GM23248 (cell line): ENCODE data around the gene SLC49A4. TPM values are rescaled to one million over a fixed set of nuclear protein-coding genes. Genes with fewer than 3 reads are reported as not detected.

Experiments
- DNase-seq: peaks from one replicate; pipeline ENCODE4 v3.0.0-alpha.2; 2015
- H2AFZ ChIP-seq: fragments of 200-600 bp; sonication (generic); 2 replicates; pipeline ENCODE4 v1.6.1; 2016; ENCODE audit warnings: antibody characterized with exemption
- H3F3A ChIP-seq: fragments of 200-600 bp; sonication (generic); 2 replicates; pipeline ENCODE4 v1.6.1; 2016; ENCODE audit warnings: mild to moderate bottlenecking, antibody characterized with exemption, mixed run types; ENCODE audit not compliant: insufficient read depth
- H3K27ac ChIP-seq: fragments of 200-600 bp; sonication (generic); 2 replicates; pipeline ENCODE4 v1.5.1; 2016; ENCODE audit warnings: mild to moderate bottlenecking
- H3K27me3 ChIP-seq: fragments of 200-600 bp; sonication (generic); replicated peaks from 2 replicates; pipeline ENCODE4 v1.6.1; 2016; ENCODE audit warnings: mild to moderate bottlenecking; ENCODE audit not compliant: insufficient read depth
- H3K36me3 ChIP-seq: fragments of 200-600 bp; sonication (generic); 2 replicates; pipeline ENCODE4 v1.6.1; 2016; ENCODE audit warnings: low read depth, mild to moderate bottlenecking
- H3K4me1 ChIP-seq: fragments of 200-600 bp; sonication (generic); 2 replicates; pipeline ENCODE4 v1.6.1; 2016; ENCODE audit warnings: mild to moderate bottlenecking; ENCODE audit not compliant: insufficient read depth
- H3K4me2 ChIP-seq: fragments of 200-600 bp; sonication (generic); one replicate; pipeline ENCODE4 v1.6.1; 2016; ENCODE audit warnings: mild to moderate bottlenecking; ENCODE audit not compliant: unreplicated experiment
- H3K4me3 ChIP-seq: fragments of 200-600 bp; sonication (generic); 2 replicates; pipeline ENCODE4 v1.5.1; 2016; ENCODE audit warnings: mild to moderate bottlenecking
- H3K79me2 ChIP-seq: fragments of 200-600 bp; sonication (generic); 2 replicates; pipeline ENCODE4 v1.6.1; 2016; ENCODE audit warnings: mild to moderate bottlenecking; ENCODE audit not compliant: insufficient read depth
- H3K9ac ChIP-seq: fragments of 200-600 bp; sonication (generic); 2 replicates; pipeline ENCODE4 v1.6.1; 2016; ENCODE audit warnings: mild to moderate bottlenecking
- H3K9me2 ChIP-seq: fragments of 200-600 bp; sonication (generic); 2 replicates; pipeline ENCODE4 v1.6.1; 2016; ENCODE audit warnings: mixed run types, mild to moderate bottlenecking, moderate library complexity; ENCODE audit not compliant: insufficient read depth
- H3K9me3 ChIP-seq: fragments of 200-600 bp; sonication (generic); one replicate; pipeline ENCODE4 v1.6.1; 2017; ENCODE audit warnings: low read depth
- H4K20me1 ChIP-seq: fragments of 200-600 bp; sonication (generic); 2 replicates; pipeline ENCODE4 v1.6.0; 2016; ENCODE audit not compliant: insufficient read depth
- EZH2 ChIP-seq: fragments of 200-600 bp; sonication (generic); IDR thresholded peaks from 2 replicates; pipeline ENCODE4 v1.6.1; 2018; ENCODE audit warnings: antibody characterized with exemption, mild to moderate bottlenecking; ENCODE audit not compliant: insufficient read depth, poor library complexity, severe bottlenecking
- EZH2phosphoT487 ChIP-seq: fragments of 200-600 bp; sonication (generic); IDR thresholded peaks from 2 replicates; pipeline ENCODE4 v1.6.1; 2018; ENCODE audit warnings: antibody characterized with exemption, moderate library complexity, mild to moderate bottlenecking, low read depth; ENCODE audit not compliant: insufficient read depth
- WGBS, 2 experiments: methylation state at CpG; one replicate each; pipeline ENCODE4 v1.1.6; 2015 to 2017; ENCODE audit warnings: low lambda C conversion rate in 2 of 2, low coverage in 1 of 2; ENCODE audit errors: missing lambda C conversion rate in 2 of 2; 5-methylcytosine and 5-hydroxymethylcytosine counted together
- in situ Hi-C: fragments of 300-500 bp; cut with MboI; formaldehyde crosslinking; loops from 2 replicates; pipeline ENCODE4 v1.15.0; 2020
- polyA plus RNA-seq: library from polyadenylated mRNA; unstranded; fragments of >200 nt; fragmentation: Nextera tagmentation; extraction: Ambion mirVana; gene quantifications from 2 replicates; pipeline ENCODE4 v1.2.1, GENCODE V29; 2016
- total RNA-seq: library from RNA; depleted of rRNA; stranded (reverse); fragments of >200 nt; shearing (Covaris generic); gene quantifications from 2 replicates; pipeline ENCODE4 v1.2.3, GENCODE V29; 2014

SLC49A4 gene
- total and polyA plus RNA-seq, 2 experiments from 2014 or later = 13.3 to 24.6 TPM

DNA sequence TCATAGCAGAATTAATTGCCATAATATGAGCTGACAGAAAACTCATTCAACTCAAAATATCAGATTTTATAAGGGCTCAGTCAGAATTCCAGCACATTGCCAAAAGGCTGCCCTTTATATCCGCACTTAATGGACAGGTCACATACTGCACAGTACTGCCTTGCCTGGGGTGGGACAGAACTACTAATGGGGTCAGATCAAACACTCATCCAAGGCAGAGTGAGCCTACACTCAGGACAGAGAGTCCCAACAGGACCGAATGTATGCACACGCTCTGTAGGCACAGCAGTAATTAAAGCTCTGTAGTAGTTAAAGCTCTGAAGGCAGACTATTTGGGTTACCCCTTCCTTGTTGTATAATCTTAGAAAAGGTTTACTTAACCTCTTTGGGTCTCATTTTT lies 28.4 kb upstream of the SLC49A4 start:
- H3K9me2 ChIP-seq = no peaks in the 10 kb centered on the region
- H3K27me3 ChIP-seq = no peaks in the 10 kb centered on the region
- H3K4me2 ChIP-seq = no peak overlapping the region
- H3K79me2 ChIP-seq = no peaks in the 10 kb centered on the region
- no peaks in the 10 kb centered on the region for H3F3A ChIP-seq
- TF ChIP-seq EZH2phosphoT487 = no peak
- no peak for TF ChIP-seq EZH2
- in situ Hi-C loops = no loop called here
- no peaks in the 10 kb centered on the region for H3K9me3 ChIP-seq
- H3K36me3 ChIP-seq = no peaks in the 10 kb centered on the region
- no peaks in the 10 kb centered on the region for H4K20me1 ChIP-seq
- DNase-seq = no peak
- no peak overlapping the region for H2AFZ ChIP-seq
- H3K4me3 ChIP-seq = no peak overlapping the region
- H3K9ac ChIP-seq = no peak overlapping the region
- no peaks in the 10 kb centered on the region for H3K4me1 ChIP-seq
- H3K27ac ChIP-seq = no peak overlapping the region
- WGBS, 2 experiments = 96 to 100% methylated on average over 3 of the region's 3 CpGs

DNA sequence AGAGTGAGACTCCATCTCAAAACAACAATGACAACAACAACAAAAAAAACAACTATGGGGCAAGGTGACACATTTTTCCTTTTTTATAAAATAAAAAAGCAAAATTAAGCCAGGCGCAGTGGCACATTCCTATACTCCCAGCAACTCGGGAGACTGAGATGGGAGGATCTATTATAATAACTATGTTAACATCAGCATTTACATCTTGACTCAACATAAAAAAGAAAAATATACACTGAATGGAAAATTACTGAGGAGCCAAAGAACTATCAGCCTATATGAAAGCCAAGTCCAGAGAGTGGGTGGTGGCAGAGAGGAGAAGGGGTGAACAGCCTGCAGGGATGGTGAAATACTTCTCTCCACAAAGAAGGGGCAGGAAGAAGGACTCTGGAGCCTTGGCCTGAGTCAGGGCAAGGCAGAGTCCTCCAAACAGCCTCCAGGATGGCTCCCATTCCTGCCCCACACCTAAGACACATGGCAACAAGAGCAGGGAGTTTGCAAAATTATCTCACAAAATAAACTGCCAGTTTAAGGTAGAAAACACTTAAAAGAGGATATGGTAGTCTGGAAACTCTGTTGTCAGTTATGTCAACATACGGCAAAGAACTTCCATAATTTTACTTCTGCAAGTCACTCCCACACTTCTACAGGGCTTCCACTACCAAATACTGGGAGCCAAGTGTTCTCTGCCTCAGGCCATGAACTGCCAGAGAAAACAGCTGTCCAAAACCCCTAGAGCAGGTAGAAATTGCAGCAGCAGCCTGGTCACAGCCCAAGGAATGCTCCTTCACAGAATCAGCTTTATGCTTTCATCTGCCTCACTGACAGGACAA lies 27.1 kb upstream of the SLC49A4 start:
- in situ Hi-C loops = no loop called here
- no peaks in the 10 kb centered on the region for H3F3A ChIP-seq
- no peaks in the 10 kb centered on the region for H3K36me3 ChIP-seq
- TF ChIP-seq EZH2phosphoT487 (no peak), EZH2 (no peak)
- H3K9ac ChIP-seq = no peak overlapping the region
- H2AFZ ChIP-seq = no peak overlapping the region
- H3K9me2 ChIP-seq = no peaks in the 10 kb centered on the region
- WGBS, 2 experiments = 97 to 100% methylated on average over 3 of the region's 3 CpGs
- no peak overlapping the region for H3K4me3 ChIP-seq
- H3K27me3 ChIP-seq = no peaks in the 10 kb centered on the region
- H3K27ac ChIP-seq = no peak overlapping the region
- H3K4me2 ChIP-seq = no peak overlapping the region
- H3K4me1 ChIP-seq = no peaks in the 10 kb centered on the region
- no peaks in the 10 kb centered on the region for H3K79me2 ChIP-seq
- H4K20me1 ChIP-seq = no peaks in the 10 kb centered on the region
- peak; percentile 16 for DNase-seq
- no peaks in the 10 kb centered on the region for H3K9me3 ChIP-seq

DNA sequence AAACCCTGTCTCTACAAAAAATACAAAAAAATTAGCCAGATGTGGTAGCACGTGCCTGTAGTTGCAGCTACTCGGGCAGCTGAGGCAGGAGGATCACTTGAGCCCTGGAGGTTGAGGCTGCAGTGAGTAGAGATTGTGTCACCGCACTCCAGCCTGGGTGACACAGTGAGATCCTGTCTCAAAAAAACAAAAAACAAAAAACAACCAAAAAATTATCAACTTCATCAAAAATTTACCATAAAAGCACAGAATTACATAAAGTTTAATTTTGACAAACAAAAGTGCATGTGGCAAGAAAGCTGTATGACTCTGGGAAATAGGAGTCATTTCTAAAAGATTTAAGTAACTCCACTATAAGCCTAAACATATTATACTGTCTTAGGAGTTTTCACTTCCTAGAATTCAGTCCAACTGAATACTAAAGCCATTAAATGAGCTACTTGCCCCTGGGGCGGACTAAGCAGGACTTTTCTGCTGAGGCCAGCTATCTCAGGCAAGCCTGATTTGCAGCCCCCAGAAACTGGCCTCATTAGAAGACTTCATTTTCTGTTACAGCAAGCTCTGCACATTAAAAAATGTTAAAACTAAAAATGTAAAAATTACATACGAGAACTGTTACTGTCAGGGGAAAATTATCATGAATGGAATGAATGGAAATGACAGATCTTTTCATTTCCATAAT lies 24.2 kb upstream of the SLC49A4 start:
- no peak overlapping the region for H3K4me2 ChIP-seq
- H3K9me3 ChIP-seq = no peaks in the 10 kb centered on the region
- H3K27me3 ChIP-seq = no peaks in the 10 kb centered on the region
- no peaks in the 10 kb centered on the region for H3K9me2 ChIP-seq
- H3K36me3 ChIP-seq = no peaks in the 10 kb centered on the region
- DNase-seq = no peak
- TF ChIP-seq EZH2 = no peak
- no peak for TF ChIP-seq EZH2phosphoT487
- in situ Hi-C loops = no loop called here
- H3F3A ChIP-seq = no peaks in the 10 kb centered on the region
- no peak overlapping the region for H3K9ac ChIP-seq
- no peaks in the 10 kb centered on the region for H3K79me2 ChIP-seq
- no peak overlapping the region for H3K27ac ChIP-seq
- WGBS, 2 experiments = 91 to 92% methylated on average over 5 of the region's 5 CpGs
- H3K4me3 ChIP-seq = no peak overlapping the region
- no peaks in the 10 kb centered on the region for H4K20me1 ChIP-seq
- H2AFZ ChIP-seq = no peak overlapping the region
- H3K4me1 ChIP-seq = no peaks in the 10 kb centered on the region

DNA sequence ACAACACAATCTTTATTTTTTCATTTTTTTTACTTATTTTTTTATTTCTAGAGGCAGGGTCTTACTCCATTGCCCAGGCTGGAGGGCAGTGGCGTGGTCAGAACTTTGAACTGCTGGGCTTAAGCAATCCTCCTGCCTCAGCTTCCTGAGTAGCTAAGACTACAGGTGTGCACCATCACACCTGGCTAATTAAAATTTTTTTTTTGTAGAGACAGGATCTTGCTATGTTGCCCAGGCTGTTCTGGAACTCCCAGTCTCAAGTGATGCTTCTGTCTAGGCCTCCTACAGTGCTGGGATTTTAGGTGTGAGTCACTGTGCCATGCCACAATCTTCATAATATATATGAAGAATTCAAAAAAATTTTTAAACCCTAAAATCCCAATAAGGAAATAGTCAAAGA lies 22.0 kb upstream of the SLC49A4 start:
- no peaks in the 10 kb centered on the region for H3K9me2 ChIP-seq
- H3F3A ChIP-seq = no peaks in the 10 kb centered on the region; the same call in 1 of the 2 replicates
- no peaks in the 10 kb centered on the region for H3K9me3 ChIP-seq
- H3K9ac ChIP-seq = no peak overlapping the region
- no peak overlapping the region for H3K4me2 ChIP-seq
- H3K4me3 ChIP-seq = no peak overlapping the region
- no peak overlapping the region for H3K27ac ChIP-seq
- no peak overlapping the region for H2AFZ ChIP-seq
- DNase-seq = no peak
- H3K4me1 ChIP-seq = no peaks in the 10 kb centered on the region
- H3K36me3 ChIP-seq = no peaks in the 10 kb centered on the region
- WGBS, 2 experiments = 97 to 100% methylated on average over 1 of the region's 1 CpG
- in situ Hi-C loops = no loop called here
- no peak for TF ChIP-seq EZH2
- no peak for TF ChIP-seq EZH2phosphoT487
- H3K27me3 ChIP-seq = no peaks in the 10 kb centered on the region
- no peaks in the 10 kb centered on the region for H3K79me2 ChIP-seq
- H4K20me1 ChIP-seq = no peaks in the 10 kb centered on the region
